Midbrain (tissue), 1 donor: ENCODE measurements around the gene KLC1.
A peak's percentile ranks its signal among the peaks of the same experiment; 100 is the strongest.

Experiments
- DNase-seq: peaks from one replicate; lab custom pipeline; 2025; lab: John Stamatoyannopoulos, UW

KLC1 gene

DNA sequence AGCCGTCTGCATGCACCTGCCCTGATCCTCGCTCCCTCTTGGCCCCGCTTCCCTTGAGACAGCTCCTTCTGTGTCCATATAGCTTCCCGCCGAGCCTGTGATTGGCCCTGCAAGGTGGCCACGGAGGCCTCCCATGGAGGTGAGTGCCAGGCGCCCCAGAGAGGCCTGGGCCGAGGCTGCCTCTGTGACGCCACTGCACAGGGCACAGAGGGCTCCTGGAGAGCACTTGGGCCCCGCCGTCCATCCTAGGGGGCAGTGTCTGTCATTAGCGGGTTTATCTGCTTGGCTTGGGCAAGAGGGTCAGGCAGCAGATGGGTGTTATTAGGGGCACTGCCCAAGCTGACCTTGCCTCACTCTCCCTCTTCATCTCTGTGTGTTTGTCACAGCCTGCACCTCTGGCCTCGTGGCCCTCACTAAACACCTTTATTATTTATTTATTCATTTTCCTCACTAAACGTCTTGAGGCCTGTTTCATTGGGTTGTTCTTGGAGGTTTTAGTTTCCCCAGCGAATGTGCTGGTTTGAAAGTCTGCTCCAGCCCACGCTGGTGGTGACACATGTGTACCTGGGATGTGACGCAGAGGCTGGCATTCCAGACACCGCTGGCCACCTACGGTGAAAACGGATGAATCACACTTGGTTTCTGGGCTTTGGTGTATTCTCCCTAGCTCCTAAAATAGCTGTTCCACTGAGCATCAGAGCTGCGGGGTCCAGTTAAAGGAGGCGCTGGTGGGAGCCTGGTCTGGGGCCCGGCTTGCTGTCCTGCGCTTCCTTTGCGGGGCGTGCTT, 92.5 kb downstream of the KLC1 start:
- DNase-seq: no peak

DNA sequence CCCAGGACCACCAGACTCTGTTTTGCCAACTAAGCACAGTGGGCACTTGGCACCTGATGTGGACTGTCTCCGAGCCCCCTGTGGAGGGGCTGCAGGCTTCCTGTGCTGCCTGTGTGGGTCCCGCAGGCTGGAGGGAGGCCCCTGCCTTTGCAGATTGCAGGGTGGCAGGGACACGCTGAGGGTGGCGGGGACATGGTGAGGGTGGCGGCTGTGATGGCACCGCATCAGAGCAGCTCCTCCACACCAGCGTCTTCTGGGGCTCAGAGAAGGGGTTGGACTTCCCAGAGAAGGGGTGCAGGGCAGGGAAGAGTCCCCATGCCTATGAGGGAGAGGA, 94.7 kb downstream of the KLC1 start:
- DNase-seq: no peak

- DNase-seq: no peak
Measured at GRCh38 chr14:103724116-103724515, 95.1 kb downstream of the KLC1 start.

DNA sequence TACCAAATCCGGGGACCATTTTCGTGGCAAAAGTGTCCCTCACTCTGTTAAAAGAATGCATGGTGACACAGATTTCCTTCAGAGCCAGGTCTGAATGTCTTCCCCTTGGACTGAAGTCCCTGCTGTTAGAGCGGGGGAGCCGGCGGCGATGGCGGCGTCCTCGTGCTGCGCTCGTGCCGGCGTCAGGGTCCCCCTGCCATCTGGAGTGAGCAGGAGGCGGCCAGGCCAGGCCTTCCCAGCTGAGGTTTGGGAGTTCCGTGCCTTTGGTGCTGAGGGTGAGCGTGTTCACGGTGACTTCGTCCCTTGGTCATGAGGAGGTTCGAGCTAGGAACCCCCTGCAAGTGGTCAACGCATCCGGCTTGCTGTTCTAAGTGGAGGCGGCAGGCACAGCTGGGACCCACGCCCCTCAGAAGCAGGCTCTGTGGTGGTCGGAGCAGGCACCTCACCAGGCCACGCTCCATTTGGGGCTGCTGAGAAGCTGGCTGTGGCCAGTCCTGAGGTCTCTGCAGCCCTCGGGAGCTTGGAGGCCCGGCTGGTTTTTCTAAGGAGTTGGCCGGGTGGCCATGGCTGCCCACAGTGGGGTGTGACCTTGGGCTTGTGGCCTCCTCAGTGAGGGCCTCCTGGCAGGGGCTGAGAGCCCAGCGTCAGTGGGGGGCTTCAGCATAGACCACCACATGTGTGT, 96.1 kb downstream of the KLC1 start:
- no peak for DNase-seq

GRCh38 chr14:103725739-103726395, 96.9 kb downstream of the KLC1 start:
- no peak for DNase-seq

GRCh38 chr14:103726474-103726873, 97.5 kb downstream of the KLC1 start:
- no peak for DNase-seq

DNA sequence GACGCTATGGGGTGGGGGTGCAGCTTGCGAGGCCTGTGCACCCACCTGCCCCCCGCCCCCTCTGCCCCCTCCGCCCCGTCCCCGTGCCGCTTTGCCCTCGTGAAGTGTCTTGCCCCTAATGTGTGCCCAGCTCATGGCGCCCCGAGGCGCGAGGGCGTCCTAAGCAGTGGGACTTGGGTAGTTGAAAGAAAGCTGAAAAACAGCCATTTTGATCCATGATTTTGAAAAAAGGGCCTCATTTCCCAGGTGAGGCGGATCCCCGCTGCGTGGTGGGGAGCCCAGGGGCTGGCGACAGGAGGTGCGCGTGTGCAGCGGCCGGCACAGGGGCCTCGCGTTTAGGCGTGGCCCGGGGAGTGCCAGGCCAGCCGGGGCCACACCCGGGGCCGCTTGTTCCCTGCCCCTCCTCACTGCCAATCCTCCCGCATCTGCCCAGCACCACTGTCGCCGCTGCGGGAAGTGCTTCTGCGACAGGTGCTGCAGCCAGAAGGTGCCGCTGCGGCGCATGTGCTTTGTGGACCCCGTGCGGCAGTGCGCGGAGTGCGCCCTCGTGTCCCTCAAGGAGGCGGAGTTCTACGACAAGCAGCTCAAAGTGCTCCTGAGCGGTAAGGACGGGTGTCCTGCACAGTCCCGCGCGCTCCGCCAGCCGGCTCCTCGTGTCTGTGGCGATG, 98.4 kb downstream of the KLC1 start:
- DNase-seq: no peak

- no peak for DNase-seq
Measured at GRCh38 chr14:103728141-103728540, 99.1 kb downstream of the KLC1 start.

- DNase-seq: no peak
Measured at GRCh38 chr14:103728721-103729120, 99.7 kb downstream of the KLC1 start.

DNA sequence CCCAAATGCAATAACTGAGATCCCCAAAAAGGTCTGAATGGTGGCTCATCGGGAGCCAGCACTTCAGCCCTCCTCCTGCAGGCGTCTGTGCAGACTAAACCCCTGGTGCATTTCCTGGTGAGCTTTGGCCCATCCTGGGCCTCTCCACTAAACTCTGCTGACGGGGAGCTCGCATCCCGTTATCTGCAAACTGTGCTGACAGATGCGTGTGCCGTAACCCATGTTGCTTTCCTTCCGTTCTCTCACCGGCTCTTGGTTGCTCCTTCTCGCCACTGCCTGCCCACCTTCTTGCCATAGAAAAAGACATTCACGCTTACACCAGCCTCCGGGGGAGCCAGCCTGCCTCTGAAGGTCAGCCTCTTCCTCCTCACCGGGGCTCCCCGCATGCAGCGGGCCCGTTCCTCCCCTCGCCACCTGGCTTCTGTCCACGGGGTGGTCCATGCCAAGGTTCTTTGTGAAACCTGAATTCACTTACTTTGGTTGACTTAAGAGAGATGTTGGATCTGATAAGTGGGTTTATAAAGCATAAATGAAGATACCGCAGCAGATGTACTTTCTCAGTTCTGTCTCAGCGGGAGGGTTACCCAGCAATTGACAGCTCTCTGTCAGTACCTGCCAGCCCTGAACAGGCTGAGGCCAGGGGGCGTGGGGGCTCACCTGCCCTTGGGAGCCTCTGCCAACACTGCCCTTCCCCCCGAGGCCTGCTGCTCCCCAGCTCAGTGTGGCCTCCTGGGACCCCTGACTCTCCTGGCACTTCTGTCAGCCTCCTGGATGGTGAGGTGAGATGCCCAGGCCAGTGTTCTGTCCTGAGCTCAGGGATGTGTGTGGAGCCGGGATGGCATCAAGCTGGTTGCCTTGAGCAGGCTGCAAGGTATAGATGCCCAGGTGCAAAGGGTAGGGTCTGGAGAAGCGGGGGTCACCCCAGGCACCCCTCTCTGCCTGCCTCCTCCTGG, 100.8 kb downstream of the KLC1 start:
- DNase-seq: no peak

DNA sequence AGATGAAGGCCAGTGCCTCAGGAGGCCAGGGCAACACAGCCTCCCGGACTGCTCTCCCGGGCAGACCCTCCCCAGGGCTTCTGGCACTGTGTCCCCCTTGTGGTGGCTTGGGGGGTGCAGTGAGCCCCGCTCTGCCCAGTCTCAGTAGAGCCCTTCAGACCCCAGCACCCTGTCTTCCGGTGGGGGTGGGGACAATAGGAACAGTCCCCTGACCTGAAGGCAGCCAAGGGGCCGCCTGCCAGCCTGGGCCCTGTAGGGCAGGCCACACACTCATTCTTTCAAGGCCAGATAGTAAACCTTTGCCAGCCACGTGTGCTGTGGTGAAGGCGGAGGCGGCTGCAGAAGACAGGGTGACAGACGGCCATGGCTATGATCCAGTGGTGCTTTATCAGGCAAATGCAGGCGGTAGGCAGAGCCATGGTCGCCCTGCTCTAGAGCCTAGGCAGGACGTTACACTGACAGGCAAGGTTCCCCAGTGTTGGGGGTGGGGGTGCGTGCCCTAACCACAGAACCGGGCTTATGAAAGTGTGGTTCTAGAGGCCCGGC, 101.6 kb downstream of the KLC1 start:
- DNase-seq: no peak

GRCh38 chr14:103731481-103731880, 102.5 kb downstream of the KLC1 start:
- DNase-seq: no peak

DNA sequence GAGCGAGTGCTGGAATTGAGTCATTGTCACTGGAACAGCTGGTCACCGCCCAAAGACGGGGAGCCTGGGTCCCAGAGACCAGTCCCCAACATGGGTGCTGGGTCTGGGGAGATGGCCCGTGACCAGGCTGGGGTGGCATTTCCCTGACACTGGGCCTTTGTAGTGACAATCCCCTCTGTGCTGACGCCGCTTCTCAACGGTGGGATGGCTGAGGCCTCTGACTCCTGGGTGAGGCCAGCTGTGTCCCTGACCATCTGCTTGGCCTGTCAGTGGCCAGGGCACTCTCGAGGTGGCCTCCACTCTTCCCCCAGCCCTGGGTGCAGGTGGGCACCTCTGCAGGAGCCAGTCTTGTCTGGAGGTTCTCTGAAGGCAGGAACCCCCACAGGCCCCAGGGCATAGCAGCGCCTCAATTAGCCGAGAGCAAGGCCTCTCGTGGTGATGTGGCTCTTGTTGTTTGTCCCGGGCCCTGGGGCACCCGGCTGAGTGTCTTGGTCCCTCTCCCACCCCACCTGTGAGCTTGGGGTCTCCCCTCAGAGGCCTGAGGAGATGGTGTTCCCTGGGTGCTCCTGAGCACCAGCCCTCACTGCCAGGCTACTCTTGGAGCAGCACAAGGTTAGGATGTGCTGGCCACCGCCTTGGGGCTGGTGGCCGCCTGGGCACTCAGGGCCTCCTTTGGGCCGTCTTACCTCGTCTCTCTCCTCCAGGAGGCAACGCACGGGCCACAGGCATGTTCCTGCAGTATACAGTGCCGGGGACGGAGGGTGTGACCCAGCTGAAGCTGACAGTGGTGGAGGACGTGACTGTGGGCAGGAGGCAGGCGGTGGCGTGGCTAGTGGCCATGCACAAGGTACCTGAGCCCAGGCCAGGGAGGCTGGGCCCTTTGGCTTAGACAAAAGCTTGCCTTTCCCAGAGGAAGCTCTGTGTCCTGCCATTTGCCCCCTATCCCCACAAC, 103.2 kb downstream of the KLC1 start:
- no peak for DNase-seq

DNA sequence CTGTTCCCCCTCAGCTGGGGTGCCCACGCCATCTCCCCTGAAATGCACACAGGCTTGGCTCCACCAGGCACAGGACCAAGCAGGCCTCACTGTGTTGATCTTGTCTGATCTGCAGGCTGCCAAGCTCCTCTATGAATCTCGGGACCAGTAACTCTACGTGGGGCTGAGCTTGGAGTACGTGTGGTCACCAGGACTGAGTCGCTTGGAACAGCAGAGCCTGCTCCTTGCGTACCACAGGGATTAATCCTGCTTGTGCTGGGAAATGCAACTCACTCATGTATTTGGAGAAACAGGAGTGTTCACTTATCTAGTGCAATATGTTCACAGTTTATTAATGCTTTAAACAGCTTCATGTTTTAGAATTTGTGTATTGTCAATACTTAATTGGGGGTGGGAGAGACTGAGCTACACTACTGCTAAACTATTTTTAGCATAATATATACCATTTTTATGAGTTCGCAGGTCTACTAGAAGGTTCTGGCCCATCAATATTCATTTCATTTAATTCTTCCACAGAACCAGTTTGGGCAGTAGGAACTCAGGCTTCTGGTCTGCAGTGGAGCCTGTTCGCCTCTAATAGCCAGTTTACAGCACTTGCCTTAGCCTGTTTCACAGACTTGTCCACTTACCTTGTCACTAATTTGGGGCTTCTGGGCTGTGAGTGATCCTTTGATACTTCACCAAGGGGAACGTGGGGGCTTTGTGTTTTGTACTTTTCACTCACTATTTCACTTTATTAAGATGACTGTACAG, 104.0 kb downstream of the KLC1 start:
- no peak for DNase-seq

GRCh38 chr14:103733651-103734050, 104.6 kb downstream of the KLC1 start:
- no peak for DNase-seq

GRCh38 chr14:103734081-103734888, 105.3 kb downstream of the KLC1 start:
- DNase-seq: no peak

- DNase-seq: no peak
Measured at GRCh38 chr14:103735022-103735421, 106.0 kb downstream of the KLC1 start.

- DNase-seq: peak; percentile 26
Measured at GRCh38 chr14:103735439-103735814, 106.4 kb downstream of the KLC1 start.
